ENCODE results near the gene DOCK2.

- TF ChIP-seq, protein P1, sequence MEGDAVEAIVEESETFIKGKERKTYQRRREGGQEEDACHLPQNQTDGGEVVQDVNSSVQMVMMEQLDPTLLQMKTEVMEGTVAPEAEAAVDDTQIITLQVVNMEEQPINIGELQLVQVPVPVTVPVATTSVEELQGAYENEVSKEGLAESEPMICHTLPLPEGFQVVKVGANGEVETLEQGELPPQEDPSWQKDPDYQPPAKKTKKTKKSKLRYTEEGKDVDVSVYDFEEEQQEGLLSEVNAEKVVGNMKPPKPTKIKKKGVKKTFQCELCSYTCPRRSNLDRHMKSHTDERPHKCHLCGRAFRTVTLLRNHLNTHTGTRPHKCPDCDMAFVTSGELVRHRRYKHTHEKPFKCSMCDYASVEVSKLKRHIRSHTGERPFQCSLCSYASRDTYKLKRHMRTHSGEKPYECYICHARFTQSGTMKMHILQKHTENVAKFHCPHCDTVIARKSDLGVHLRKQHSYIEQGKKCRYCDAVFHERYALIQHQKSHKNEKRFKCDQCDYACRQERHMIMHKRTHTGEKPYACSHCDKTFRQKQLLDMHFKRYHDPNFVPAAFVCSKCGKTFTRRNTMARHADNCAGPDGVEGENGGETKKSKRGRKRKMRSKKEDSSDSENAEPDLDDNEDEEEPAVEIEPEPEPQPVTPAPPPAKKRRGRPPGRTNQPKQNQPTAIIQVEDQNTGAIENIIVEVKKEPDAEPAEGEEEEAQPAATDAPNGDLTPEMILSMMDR (IDR thresholded peaks at IDR 0.05; ENCODE audit: low read depth, low read length, poor library complexity, severe bottlenecking): no peak
- no peak for TF ChIP-seq EZH2phosphoT487 (IDR thresholded peaks at IDR 0.05; ENCODE audit: borderline replicate concordance, low read length)
Measured at GRCh38 chr5:170067152-170067551, 430.1 kb downstream of the DOCK2 start.

Data from DOHH2 (cell line).